Cardiac fibroblast (primary cell): ENCODE results near the gene GCG.

Source experiments
- DNase-seq, 2 donors: peaks; one replicate each; pipeline versions ENCODE4 v3.0.0 to v3.0.0-alpha.2; 2010; ENCODE audit warnings: low read depth in 2 of 2
- H3K4me3 ChIP-seq, 2 donors: replicated peaks in 1 of 2; 1 replicate in 1 of 2; 2 replicates in 1 of 2; pipeline ENCODE4 v1.5.1; 2011; ENCODE audit warnings: low read depth in 2 of 2, low read length in 2 of 2, mild to moderate bottlenecking in 2 of 2, moderate library complexity in 1 of 2
- TF ChIP-seq, protein P1 (sequence below): IDR thresholded peaks from one replicate; pipeline ENCODE4 v1.5.1; 2011; ENCODE audit warnings: low read depth, mild to moderate bottlenecking, low read length, inconsistent platforms

The GCG gene

DNA sequence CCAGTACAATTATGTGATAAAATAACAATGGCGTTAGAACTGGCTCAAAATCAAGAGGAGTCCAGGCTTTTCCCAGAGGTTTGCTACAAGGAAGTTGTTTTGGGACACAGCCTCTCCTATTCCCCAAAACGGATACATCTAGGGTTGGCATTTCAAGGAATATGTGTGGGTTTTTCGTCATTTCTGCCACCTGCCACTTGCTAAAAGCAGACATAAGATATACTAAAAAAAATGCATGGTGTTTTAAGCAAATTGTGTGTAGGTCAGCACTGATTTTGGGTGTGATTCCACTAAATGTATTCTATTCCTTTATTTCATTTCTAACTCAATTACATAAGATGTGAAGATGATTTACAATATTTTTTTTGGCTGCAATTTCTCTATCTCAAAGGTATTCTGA, 36.4 kb upstream of the GCG start:
- TF ChIP-seq, protein P1, sequence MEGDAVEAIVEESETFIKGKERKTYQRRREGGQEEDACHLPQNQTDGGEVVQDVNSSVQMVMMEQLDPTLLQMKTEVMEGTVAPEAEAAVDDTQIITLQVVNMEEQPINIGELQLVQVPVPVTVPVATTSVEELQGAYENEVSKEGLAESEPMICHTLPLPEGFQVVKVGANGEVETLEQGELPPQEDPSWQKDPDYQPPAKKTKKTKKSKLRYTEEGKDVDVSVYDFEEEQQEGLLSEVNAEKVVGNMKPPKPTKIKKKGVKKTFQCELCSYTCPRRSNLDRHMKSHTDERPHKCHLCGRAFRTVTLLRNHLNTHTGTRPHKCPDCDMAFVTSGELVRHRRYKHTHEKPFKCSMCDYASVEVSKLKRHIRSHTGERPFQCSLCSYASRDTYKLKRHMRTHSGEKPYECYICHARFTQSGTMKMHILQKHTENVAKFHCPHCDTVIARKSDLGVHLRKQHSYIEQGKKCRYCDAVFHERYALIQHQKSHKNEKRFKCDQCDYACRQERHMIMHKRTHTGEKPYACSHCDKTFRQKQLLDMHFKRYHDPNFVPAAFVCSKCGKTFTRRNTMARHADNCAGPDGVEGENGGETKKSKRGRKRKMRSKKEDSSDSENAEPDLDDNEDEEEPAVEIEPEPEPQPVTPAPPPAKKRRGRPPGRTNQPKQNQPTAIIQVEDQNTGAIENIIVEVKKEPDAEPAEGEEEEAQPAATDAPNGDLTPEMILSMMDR, result no peak
- no peak overlapping the region for H3K4me3 ChIP-seq
- DNase-seq, result no peak

DNA sequence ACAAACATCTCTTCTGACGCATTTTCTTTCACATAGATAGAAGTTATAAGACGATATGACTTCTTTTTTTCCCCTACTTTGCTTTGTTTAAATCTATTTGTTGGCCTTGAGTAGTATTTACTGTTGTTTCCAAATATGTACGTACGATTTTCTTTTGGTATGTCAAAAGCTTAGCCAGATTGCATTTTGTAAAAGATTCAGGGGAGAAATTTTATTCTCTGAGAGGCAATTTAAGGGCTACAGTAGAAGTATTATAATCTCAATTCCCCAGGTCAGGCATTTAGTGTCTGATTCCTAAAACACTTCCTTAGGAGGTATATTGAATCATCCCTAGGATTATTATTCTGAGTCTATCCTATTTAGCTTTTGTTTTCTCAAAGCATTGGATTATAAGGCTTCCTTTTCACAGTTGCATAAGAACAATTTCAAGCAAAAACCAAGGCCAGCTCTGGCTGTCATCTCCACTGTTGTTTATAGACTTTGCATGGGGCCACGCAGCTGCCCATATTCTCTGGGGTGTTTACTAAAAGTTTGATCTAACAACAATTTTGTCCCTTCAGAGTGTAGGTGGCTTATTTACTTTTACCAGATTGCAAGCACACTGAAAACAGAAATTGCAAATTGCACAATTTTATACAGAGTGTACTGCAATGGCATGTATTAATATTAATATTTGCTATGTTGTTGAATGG, 33.6 kb upstream of the GCG start:
- DNase-seq, result no peak

DNA sequence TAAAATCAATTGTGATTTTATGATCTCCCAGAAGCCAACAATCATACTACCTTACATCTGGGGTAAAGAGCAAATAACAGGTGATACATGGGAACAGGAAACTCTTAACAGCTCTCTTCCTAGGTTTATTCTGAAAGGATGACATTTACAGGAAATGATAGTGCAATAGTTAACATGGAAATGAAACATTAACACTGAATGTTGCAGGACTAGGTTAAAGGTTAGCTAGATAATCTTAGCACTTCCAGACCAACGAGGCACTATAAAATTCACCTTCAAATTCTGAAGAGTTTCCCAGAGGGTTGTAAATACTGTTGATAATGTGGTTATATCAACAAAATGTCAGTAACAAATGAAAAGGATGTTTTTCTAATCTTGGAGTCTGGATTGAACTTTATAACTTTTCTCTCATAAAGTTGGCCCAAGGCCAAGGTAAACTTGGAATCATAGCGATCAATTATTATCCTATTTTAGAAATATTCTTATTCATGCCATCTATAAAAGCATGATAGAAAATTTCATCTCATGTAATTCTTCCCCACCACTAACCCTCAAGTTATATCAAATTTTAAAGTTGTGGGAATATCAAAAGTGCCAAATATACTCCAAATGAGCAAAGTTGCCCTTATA, 32.9 kb upstream of the GCG start:
- TF ChIP-seq, protein P1, result no peak
- DNase-seq, result no peak
- H3K4me3 ChIP-seq, result no peak overlapping the region

More for the DNA sequence above, 33.6 kb upstream of the GCG start:
- TF ChIP-seq, protein P1, result no peak
- H3K4me3 ChIP-seq, result no peak overlapping the region

DNA sequence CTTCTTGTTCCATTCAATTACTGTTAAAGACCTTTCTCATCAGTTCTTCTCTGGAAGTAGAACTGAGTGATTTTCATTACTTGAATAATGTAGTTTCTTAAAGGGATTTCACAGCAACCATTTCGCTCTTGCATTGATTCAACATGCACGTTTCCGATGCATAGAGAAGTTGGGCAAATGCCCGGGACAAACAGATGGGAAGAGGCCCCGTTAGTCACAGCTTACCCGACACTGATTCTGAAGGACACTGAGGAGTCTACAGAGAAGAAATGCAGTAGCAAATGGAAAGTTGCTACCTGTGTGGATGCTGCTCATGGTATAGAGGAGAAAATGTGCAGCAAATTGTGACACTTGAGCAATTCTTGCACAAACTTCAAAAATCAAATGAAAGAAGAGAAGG, 32.3 kb upstream of the GCG start:
- H3K4me3 ChIP-seq, result no peak overlapping the region
- TF ChIP-seq, protein P1, result no peak
- no peak for DNase-seq

DNA sequence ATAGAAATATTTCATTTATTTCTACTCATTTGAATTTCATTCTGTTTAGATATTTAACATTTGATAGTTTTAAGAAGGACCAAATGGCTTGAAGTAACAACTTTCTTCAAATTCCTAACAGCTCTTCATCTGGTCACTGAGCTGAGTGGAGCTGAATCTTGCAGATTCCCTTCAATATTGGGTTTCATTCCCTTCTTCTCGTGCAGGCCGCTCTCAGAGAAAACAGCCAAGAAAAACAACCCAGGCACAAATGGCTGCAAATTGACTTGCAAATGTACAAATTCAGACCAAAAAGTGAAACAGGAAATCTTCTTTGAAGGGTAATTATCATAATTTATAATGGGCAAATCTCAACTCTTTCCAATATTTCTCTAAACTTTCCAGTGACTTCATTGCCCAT, 30.3 kb upstream of the GCG start:
- DNase-seq, result no peak
- TF ChIP-seq, protein P1, result no peak

DNA sequence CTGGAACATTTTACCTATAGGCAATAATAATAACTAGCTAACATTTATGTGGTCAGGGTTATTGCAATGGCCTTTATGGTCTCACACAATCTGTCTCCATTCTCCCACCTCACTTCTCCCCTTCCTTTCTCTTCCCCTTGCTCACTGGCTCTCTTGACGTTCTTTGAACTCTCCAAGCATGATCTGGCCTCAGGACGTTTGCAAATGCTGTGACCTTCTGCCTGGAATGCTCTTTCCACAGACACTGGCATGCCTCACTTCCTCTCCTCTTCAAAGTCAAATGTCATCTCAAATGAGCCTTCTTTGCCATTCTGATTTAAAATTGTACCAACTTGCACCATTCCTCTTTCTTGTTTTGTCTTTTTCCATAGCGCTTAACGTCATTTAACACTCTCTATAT, 25.3 kb upstream of the GCG start:
- no peak overlapping the region for H3K4me3 ChIP-seq
- TF ChIP-seq, protein P1, result no peak
- DNase-seq, result no peak

More for the DNA sequence above, 30.3 kb upstream of the GCG start:
- no peak overlapping the region for H3K4me3 ChIP-seq

DNA sequence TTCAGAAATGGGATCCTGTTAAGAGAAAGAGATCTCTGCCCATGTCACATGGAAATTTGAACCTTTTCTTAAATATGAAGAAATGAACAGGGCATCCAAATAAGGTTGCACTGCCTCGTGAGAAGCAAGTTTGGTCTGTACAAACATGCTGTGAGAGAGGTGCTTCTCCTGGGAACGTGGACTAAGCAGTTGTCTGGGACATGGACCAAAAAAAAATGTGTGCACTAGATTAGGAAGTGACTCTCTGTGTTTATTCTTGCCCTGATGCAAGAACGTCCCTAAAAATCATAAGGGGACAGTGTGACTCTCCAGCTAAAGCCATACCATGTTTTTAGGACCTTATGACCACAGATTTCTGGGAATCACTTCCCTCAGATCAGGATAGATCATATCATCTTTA, 23.7 kb upstream of the GCG start:
- H3K4me3 ChIP-seq, result no peak overlapping the region
- peak in 1 of 2 donors; percentile 40 for DNase-seq
- TF ChIP-seq, protein P1, result no peak
